GM10266 (cell line): ENCODE results near the gene PREX1.

ENCODE experiments used
- DNase-seq: peaks from one replicate; pipeline ENCODE4 v3.0.0; 2012; ENCODE audit errors: extremely low spot score
- TF ChIP-seq, protein P1 (sequence below): IDR thresholded peaks from 2 replicates; pipeline ENCODE4 v1.5.1; 2012; ENCODE audit warnings: mild to moderate bottlenecking, low read depth; ENCODE audit not compliant: control insufficient read depth, insufficient read depth; ENCODE audit errors: missing control alignments

Gene PREX1

DNA sequence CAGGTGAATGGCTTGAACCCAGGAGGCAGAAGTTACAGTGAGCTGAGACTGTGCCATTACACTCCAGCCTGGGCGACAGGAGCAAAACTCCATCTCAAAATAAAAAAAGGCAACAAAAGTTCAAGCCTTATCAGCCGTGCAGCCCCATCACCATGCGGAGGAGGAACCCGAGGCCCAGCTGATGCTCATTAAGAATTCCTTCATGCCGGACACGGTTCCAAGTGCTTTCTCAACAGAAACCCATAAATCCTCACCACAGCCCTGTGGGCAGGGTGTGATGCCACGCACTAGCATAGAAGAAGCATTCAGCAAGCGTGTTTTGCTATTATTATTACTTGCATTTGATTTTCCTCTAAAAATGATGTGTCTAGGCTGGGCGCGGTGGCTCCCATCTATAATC lies 56.3 kb downstream of the PREX1 start:
- TF ChIP-seq, protein P1, sequence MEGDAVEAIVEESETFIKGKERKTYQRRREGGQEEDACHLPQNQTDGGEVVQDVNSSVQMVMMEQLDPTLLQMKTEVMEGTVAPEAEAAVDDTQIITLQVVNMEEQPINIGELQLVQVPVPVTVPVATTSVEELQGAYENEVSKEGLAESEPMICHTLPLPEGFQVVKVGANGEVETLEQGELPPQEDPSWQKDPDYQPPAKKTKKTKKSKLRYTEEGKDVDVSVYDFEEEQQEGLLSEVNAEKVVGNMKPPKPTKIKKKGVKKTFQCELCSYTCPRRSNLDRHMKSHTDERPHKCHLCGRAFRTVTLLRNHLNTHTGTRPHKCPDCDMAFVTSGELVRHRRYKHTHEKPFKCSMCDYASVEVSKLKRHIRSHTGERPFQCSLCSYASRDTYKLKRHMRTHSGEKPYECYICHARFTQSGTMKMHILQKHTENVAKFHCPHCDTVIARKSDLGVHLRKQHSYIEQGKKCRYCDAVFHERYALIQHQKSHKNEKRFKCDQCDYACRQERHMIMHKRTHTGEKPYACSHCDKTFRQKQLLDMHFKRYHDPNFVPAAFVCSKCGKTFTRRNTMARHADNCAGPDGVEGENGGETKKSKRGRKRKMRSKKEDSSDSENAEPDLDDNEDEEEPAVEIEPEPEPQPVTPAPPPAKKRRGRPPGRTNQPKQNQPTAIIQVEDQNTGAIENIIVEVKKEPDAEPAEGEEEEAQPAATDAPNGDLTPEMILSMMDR = no peak
- DNase-seq = no peak

- TF ChIP-seq, protein P1 = no peak
- no peak for DNase-seq
These were observed 56.9 kb downstream of the PREX1 start for GRCh38 chr20:48770700-48771442.

DNA sequence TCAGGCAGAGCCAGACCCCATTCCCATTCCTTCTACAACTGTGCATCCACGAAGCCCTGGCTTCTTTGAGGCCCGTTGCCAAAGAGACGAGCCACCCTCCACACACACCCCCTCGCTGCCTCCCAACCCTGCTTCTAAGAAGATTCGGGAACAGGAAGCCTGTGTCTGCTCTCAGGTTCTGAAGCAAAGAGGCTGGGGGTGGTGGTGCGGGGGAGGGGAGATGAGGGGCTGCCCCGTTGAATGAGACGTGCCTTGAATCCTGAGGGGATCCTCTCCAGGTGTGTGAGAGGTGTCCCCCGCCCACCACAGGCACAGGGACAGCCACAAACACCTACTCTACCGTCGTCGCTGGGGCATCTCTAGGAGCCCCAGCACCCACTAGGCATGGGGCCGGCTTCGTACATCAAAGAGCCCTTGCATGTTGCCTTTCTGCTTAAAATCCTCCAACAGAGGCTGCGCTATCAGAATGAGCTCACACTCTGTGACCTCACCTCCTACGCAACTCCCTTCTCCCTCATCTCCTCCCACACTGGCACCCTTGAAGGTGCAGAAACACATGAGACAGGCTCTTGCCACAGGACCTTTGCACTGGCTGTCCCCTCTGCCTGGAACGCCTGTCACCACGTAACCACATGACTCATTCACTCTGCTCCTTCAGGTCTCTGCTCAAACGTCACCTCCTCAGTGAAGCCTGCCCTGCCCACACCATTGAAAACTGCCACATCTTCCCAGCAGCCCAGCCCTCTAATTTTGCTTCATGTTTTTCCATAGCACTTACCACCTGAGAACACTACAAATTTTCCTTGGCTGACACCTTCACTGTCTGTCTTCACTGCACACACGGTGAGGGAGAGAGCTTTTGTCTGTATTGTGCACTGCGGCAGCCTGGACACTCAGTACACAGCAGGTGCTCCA lies 58.5 kb downstream of the PREX1 start:
- DNase-seq = peak; percentile 45
- TF ChIP-seq, protein P1 = no peak

GRCh38 chr20:48766961-48767960 lies 60.5 kb downstream of the PREX1 start:
- DNase-seq = no peak
- TF ChIP-seq, protein P1 = no peak

GRCh38 chr20:48766205-48766604 lies 61.6 kb downstream of the PREX1 start:
- no peak for DNase-seq
- TF ChIP-seq, protein P1 = no peak

DNA sequence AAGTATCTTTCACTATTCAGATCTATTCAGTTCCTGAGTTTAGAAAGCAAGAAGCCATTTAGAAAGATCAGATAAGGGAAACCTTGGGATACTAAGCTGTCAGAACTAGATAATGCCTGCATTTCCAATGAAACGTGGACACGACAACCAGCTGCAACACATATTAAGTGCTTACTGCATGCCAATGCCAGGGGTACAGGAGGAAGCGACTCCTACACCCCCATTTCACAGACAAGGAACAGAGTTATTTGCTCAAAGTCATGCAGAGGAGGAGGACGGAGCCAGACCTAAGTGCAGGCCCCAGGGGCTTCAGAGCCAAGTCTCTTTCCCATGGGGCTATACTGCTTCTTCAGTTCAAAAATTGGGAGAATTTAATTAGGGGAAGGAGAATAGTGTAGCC lies 62.4 kb downstream of the PREX1 start:
- DNase-seq = no peak
- TF ChIP-seq, protein P1 = no peak
